GM12801 (cell line): ENCODE measurements around the gene GZMB.

Source experiments
- CTCF ChIP-seq: IDR thresholded peaks from one replicate; pipeline ENCODE4 v1.5.1; 2011; ENCODE audit warnings: control low read depth; ENCODE audit not compliant: insufficient read length; ENCODE audit errors: extremely low read depth

GZMB gene

GRCh38 chr14:24630872-24631477 lies 3.0 kb downstream of the GZMB start:
- no peak for TF ChIP-seq CTCF

GRCh38 chr14:24630087-24630871 lies 3.7 kb downstream of the GZMB start:
- no peak for TF ChIP-seq CTCF

- TF ChIP-seq CTCF = no peak
These were observed 4.5 kb downstream of the GZMB start for GRCh38 chr14:24629521-24629920.

GRCh38 chr14:24613747-24614146 lies 20.2 kb downstream of the GZMB start:
- no peak for TF ChIP-seq CTCF

- TF ChIP-seq CTCF = no peak
These were observed 20.7 kb downstream of the GZMB start for GRCh38 chr14:24613241-24613640.

GRCh38 chr14:24612196-24612595 lies 21.8 kb downstream of the GZMB start:
- no peak for TF ChIP-seq CTCF

- TF ChIP-seq CTCF = no peak
These were observed 24.2 kb downstream of the GZMB start, which contains the start of gene GZMH for GRCh38 chr14:24609655-24610344. GZMH (minus strand) TSS chr14:24609685; CDS start chr14:24609613, 72 bp downstream.
